Kidney (tissue), 14 donors: ENCODE measurements around the gene DHX57. TPM values are rescaled to one million over a fixed set of nuclear protein-coding genes. Genes with fewer than 3 reads are reported as not detected.

Source experiments
- DNase-seq, 5 donors: peaks; one replicate each; pipeline ENCODE4 v3.0.0-alpha.2; 2013 to 2020
- FAIRE-seq: peaks from 2 replicates; lab custom pipeline; 2012; peaks lifted over from hg19 to GRCh38; lab: Jason Lieb, UNC
- H3K27ac ChIP-seq, 2 donors: one replicate each; pipeline ENCODE4 v1.7.0; 2013; ENCODE audit warnings: low read depth in 2 of 2, low read length in 2 of 2, inconsistent platforms in 1 of 2
- H3K27me3 ChIP-seq: one replicate; pipeline ENCODE4 v1.7.1; 2013; ENCODE audit warnings: low read length, inconsistent platforms; ENCODE audit not compliant: control insufficient read depth, insufficient read depth
- H3K36me3 ChIP-seq, 3 donors: one replicate each; pipeline versions ENCODE4 v1.7.0 to v1.7.1; 2013; ENCODE audit warnings: low read length in 3 of 3, control low read depth in 1 of 3, inconsistent platforms in 1 of 3; ENCODE audit not compliant: insufficient read depth in 3 of 3, control insufficient read depth in 2 of 3
- H3K4me1 ChIP-seq, 3 donors: one replicate each; pipeline versions ENCODE4 v1.7.0 to v1.7.1; 2013; ENCODE audit warnings: low read length in 3 of 3, inconsistent platforms in 1 of 3, low read depth in 1 of 3; ENCODE audit not compliant: control insufficient read depth in 2 of 3, insufficient read depth in 2 of 3
- H3K4me3 ChIP-seq, 3 donors: one replicate each; pipeline versions ENCODE4 v1.7.0 to v1.8.1; 2013; ENCODE audit warnings: low read length in 3 of 3, control low read depth in 1 of 3, inconsistent platforms in 1 of 3
- H3K9ac ChIP-seq, 3 donors: one replicate each; pipeline versions ENCODE4 v1.7.0 to v1.7.1; 2013; ENCODE audit warnings: low read length in 3 of 3, control low read depth in 1 of 3, inconsistent platforms in 1 of 3
- H3K9me3 ChIP-seq, 3 donors: one replicate each; pipeline versions ENCODE4 v1.7.0 to v1.7.1; 2013; ENCODE audit warnings: low read length in 3 of 3, control low read depth in 1 of 3, inconsistent platforms in 1 of 3; ENCODE audit not compliant: control insufficient read depth in 2 of 3, insufficient read depth in 1 of 3
- intact Hi-C: fragments of 100-400 bp; cut with DNase I; formaldehyde crosslinking; loops from one replicate; pipeline ENCODE4 v1.11.1; 2022
- polyA plus RNA-seq: library from polyadenylated mRNA; stranded (reverse); fragments of 350-450 nt; fragmentation: Illumina TruSeq; extraction: RNeasy Lipid Tissue Mini Kit (QIAGEN cat#74804); gene quantifications from one replicate; pipeline ENCODE4 v1.2.3, GENCODE V29; 2014; ENCODE audit warnings: low read depth, low replicate concordance; ENCODE audit not compliant: insufficient read depth
- total RNA-seq: library from RNA; stranded (reverse); fragmentation: NEBNext Ultra II Directional; extraction: Animal tissue kit (Norgen Biotek cat#: 25700); gene quantifications from one replicate; pipeline ENCODE4 v1.2.1, GENCODE V29; 2021
- TF ChIP-seq, protein P1 (sequence below): IDR thresholded peaks from 3 replicates; pipeline ENCODE4 v1.5.1; 2012; ENCODE audit warnings: mild to moderate bottlenecking, moderate library complexity, borderline replicate concordance; ENCODE audit not compliant: insufficient read depth; ENCODE audit errors: extremely low read depth
- donor health status: control.
- donor health status: control.
- donor health status: control.
- donor health status: control.
- donor health status: control.
- donor health status: DM: yes; HTN: yes; CAD: no.
- donor health status: Normal renal cell carcinoma (clear cell type).

The DHX57 gene
- total and polyA plus RNA-seq, 2 donors from 2014 or later, result 6.9 to 20.7 TPM

DNA sequence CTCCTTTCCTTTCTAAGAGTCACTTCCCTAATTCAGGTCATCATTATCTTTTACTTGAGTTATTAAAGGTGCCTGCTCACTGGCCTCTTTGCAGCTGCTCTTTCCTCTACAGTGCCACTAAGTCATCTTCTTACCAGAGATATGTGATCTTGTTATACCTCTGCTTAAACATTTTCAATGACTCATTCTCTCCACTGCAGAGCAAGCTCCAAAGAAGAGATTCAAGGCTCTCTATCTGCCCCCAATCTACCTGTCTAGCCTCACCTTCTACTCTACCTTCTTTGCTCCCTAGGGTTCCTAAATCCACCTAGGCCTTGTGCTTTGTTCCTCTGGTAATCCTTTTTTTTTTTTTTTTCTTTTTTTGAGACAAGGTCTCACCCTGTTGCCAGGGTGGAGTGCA, 17.1 kb upstream of the DHX57 start:
- Histone ChIP-seq H3K27ac (no peak overlapping the region), H3K9me3 (no peaks in the 10 kb centered on the region), H3K27me3 (no peaks in the 10 kb centered on the region), H3K4me3 (no peak overlapping the region), H3K36me3 (no peaks in the 10 kb centered on the region), H3K9ac (no peak overlapping the region), H3K4me1 (no peaks in the 10 kb centered on the region)
- TF ChIP-seq, protein P1, sequence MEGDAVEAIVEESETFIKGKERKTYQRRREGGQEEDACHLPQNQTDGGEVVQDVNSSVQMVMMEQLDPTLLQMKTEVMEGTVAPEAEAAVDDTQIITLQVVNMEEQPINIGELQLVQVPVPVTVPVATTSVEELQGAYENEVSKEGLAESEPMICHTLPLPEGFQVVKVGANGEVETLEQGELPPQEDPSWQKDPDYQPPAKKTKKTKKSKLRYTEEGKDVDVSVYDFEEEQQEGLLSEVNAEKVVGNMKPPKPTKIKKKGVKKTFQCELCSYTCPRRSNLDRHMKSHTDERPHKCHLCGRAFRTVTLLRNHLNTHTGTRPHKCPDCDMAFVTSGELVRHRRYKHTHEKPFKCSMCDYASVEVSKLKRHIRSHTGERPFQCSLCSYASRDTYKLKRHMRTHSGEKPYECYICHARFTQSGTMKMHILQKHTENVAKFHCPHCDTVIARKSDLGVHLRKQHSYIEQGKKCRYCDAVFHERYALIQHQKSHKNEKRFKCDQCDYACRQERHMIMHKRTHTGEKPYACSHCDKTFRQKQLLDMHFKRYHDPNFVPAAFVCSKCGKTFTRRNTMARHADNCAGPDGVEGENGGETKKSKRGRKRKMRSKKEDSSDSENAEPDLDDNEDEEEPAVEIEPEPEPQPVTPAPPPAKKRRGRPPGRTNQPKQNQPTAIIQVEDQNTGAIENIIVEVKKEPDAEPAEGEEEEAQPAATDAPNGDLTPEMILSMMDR, result no peak
- no peak for FAIRE-seq
- no peak for DNase-seq
- intact Hi-C loops, result no loop called here

DNA sequence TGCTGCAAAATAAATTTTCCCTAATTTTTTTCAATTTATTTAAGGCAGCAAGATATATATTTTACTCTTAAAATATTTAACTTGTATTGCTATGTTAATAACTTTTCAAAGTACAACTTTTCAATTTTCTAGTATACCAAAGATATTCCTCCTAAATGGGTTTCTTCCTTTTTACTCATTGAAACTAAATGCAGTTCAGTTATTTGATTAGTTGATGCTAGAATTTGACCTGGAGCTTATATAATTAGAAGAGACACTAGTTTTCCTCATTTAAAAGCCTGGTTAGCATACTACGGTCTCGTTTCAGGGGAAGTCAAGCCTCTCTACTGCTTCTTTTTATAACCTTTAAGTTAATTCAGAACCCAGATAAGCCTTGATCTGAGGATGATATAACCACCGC, 13.8 kb upstream of the DHX57 start, which contains the start of gene ARHGEF33:
Gene ARHGEF33, plus strand, starts transcription at position 301 of the 400 bp plus-strand sequence. CDS start 29,573 bp downstream, outside the sequence.
- intact Hi-C loops, result no loop called here
- Histone ChIP-seq H3K4me3 (no peak within 1 kb of the TSS), H3K4me1 (no peaks in the 10 kb centered on the region), H3K36me3 (no peaks in the 10 kb centered on the region), H3K27me3 (no peaks in the 10 kb centered on the region), H3K9me3 (no peaks in the 10 kb centered on the region), H3K9ac (no peak within 1 kb of the TSS), H3K27ac (no peak within 1 kb of the TSS)
- TF ChIP-seq, protein P1, result no peak
- DNase-seq (no peak), FAIRE-seq (no peak)

DNA sequence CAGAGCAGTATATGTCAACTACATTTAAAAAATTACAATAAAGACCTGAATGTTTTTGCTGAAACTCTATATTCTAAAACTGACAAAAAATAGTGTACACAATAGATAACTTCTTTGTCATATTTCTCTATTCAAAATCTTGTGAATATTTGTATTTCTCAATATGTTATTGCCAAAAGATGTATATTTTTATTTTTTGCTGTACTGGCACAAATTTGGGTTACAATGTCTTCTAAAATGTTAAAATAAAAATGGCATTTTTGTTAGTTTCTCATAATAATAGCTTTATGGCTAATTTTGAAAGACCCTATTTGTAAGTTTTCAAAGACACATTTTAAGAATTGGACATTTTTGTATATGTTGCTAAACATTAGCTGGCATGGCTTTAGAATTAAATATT, 13.3 kb upstream of the DHX57 start:
- no peaks in the 10 kb centered on the region for H3K4me1 ChIP-seq
- H3K36me3 ChIP-seq, result no peaks in the 10 kb centered on the region
- TF ChIP-seq, protein P1, result no peak
- DNase-seq (no peak), FAIRE-seq (peak; percentile 23)
- no peaks in the 10 kb centered on the region for H3K27me3 ChIP-seq
- intact Hi-C loops, result no loop called here
- H3K27ac ChIP-seq, result no peak overlapping the region
- H3K9me3 ChIP-seq, result no peaks in the 10 kb centered on the region
- no peak overlapping the region for H3K4me3 ChIP-seq
- no peak overlapping the region for H3K9ac ChIP-seq
